Measurements from ENCODE around the gene PRSS16.
"Not testable (repeated sequence)": the region's sequence is repeated elsewhere in the genome, so short reads cannot be mapped to it uniquely, and the experiment has no call there.

The PRSS16 gene

DNA sequence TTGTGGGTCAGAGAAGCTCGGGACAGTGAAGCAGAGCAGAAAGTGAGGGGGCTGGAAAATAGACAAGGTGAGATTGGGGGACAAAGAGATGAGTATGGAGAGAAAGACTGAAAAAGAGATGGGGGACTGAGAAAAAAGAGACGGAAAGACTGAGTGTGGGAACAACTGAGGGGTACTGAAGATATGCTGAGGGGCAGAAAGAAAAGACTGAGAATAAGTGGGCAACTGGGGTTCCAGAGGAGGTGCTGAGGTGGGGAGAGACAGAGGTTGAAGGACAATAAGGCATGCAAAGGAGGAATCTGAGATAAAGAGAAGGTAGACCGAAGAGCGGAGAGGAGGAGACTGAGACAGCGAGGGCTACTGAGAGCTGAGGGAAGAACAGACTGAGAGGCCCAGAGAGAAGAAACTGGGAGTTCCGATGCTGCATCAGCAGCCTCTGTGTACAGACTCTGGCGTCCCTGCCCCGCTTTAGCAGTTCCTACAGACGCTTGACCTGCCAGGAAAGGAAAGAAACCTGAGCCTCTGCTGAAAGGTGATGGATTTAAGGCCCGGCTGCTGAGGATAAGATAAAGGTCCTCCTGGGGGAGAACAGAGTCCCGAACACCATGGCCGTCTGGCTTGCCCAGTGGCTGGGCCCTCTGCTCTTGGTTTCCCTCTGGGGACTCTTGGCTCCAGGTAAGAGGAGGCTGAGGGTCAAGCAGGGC lies at the start of gene PRSS16:
Gene PRSS16, plus strand, starts transcription at position 569 of the 704 bp plus-strand sequence. Its CDS starts 37 bp downstream, at position 606.
- ATAC-seq = no peak

GRCh38 chr6:27205375-27206278 lies 41.9 kb upstream of the PRSS16 start:
- ATAC-seq = peak in 1 of 2 donors; percentile 27

DNA sequence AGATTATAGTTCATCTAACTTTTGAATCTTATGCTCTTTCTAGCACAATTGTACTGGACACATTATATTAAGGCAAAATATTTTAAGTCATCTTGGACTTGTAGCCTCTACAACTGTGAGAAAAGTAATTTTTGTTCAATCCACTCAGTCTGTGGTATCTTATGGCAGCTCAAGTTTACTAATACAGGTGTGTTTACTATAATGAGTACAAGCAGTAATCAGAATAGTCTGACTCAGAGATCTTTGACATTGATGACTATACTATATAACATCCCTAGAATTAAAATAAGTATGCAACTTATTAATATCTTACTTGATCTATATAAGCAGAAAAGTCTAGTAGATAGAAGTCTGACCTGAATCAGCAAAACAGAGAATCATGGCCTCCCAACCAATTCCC lies 40.7 kb upstream of the PRSS16 start:
- peak in 1 of 2 donors; percentile 60 for ATAC-seq

DNA sequence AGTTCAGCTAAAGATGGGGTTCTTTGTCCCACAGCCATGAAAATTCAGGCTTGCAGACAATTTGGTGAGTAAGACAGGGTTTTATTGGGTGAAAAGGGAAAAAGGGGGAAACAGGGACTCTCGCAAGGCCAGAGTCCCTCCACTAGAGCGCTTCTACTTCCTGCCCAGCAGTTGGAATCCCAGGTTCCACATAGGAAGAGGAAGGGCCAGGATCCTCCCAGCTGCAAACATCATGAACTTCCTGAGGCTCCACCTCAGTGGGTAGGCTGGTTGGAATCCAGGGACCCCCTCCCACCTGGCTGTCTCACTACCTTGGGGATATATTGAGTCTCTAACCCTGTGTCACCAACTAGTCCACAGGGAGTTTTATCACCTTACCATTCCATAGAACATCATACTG lies 39.5 kb upstream of the PRSS16 start:
- ATAC-seq = no peak

DNA sequence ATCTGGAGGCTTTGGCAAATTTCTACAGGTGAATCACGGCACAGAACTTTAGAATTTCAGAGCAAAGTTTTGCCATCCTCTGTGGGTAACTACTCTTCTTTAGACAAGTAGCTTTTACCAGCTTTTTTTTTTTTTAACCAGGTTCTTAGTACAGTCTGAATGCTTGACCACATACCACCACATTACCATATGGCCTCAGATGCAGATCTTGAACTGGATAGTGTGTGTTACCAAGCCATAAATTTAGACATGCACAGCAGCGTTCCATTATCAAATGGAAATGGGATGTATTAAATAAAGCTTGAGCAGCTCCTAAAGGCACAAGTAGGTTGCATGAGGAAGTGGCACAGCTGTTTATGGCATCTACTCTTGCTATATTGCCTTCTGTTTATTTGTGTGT lies 38.3 kb upstream of the PRSS16 start:
- ATAC-seq = no peak

DNA sequence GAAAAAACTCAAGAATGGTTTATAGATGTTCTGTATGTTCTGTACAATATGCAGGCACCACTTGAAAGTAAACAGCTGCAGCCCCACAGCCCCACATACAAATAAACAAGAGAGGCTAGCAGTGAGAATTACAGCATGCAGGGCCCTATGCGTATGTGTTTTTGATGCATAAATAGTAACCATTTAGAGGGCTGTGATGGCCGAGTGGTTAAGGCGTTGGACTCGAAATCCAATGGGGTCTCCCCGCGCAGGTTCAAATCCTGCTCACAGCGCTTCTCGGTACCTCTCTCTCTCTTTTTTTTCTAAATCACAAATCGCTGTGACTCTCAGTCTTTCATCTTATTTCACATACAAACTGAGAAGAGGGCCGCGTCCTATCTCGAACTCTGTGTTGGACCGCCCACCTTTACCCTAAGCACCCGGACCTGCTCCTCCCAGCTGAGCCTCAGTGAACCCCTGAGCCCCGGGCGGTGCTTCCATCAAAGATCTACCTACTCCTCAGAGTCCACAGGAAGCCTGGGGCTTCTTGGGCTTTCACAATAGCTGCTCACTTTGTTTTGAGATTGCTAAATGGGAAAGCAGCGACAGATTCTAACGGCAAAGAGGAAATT lies 37.7 kb upstream of the PRSS16 start:
- ATAC-seq = no peak

DNA sequence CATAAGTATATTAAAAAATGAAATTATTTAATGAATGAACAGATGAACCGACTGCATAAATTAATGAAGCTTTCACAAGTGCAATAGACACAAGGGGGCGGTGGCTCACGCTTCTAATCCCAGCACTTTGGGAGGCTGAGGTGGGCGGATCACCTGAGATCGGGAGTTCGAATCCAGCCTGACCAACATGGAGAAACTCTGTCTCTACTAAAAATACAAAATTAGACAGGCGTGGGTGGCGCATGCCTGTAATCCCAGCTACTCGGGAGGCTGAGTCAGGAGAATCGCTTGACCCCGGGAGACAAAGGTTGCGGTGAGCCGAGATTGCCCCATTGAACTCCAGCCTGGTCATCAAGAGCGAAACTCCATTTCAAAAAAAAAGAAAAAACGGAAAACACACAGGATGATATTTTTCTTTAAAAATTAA lies 34.4 kb upstream of the PRSS16 start:
- ATAC-seq = not testable (repeated sequence)

- ATAC-seq = no peak
Observed at GRCh38 chr6:27213544-27214125, 33.9 kb upstream of the PRSS16 start.

- no peak for ATAC-seq
Observed at GRCh38 chr6:27214126-27214601, 33.3 kb upstream of the PRSS16 start.

GRCh38 chr6:27216874-27217273 lies 30.6 kb upstream of the PRSS16 start:
- no peak for ATAC-seq

- not testable (repeated sequence) for ATAC-seq
Observed at GRCh38 chr6:27222971-27223370, 24.5 kb upstream of the PRSS16 start.

DNA sequence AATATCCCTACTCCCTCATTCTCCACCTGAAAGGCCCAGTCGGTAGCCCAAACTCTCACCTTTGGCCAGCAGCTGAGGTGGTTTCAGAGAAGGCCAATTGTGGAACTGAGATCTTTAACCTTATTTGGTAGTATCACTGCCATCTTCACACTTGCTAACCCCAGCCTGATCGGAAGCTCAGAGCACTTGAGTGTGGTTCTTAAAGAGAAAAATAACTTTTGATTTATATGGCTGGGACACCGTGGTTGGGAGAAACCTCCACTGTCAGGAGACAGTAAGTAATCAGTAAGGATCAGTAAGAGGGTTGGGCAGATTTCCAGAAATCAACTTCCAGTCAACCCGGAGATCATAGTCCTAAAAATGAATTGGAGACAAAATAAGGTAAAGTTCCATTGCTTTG lies 22.8 kb upstream of the PRSS16 start:
- ATAC-seq = no peak

DNA sequence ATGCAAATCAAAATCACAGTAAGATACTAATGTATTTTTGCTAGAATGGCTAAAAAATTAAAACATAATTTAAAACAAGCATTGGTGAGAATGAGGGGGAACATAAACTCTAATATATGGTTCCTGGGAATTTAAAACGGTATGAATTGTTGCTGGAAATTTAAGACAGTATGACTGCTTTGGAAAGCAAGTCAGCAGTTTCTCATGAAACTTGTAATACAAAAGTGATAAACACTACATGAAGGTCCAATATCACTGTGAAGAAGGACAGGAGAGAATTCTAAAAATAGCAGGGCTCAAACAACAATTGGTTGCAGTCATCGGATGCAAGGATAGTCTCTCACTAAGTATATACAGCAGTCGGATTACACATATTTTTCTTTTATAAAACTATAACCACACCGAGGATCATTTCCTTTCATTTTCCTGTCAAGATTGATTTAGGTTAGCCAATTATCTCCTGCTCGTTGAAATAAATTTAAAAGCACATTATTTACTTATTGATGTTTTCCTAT lies 18.5 kb upstream of the PRSS16 start:
- ATAC-seq = no peak

GRCh38 chr6:27230758-27231111 lies 16.8 kb upstream of the PRSS16 start:
- ATAC-seq = no peak

DNA sequence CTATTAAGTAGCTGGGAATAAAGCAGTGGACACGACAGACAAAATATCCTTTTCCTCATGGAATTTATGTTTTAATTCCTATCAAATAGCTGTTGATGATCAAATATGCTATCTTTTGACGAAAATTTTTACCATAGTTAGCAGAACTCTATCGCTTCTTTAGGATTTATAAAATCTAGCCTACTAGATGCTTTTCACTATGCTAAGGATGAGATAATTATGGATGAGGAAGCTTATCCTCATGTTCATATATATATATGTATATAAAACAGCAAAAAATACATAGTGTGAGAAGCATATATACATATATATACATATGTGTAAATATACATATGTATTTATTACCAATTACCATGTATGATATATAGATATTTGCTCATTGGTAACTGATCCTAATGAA lies 12.9 kb upstream of the PRSS16 start:
- no peak for ATAC-seq

DNA sequence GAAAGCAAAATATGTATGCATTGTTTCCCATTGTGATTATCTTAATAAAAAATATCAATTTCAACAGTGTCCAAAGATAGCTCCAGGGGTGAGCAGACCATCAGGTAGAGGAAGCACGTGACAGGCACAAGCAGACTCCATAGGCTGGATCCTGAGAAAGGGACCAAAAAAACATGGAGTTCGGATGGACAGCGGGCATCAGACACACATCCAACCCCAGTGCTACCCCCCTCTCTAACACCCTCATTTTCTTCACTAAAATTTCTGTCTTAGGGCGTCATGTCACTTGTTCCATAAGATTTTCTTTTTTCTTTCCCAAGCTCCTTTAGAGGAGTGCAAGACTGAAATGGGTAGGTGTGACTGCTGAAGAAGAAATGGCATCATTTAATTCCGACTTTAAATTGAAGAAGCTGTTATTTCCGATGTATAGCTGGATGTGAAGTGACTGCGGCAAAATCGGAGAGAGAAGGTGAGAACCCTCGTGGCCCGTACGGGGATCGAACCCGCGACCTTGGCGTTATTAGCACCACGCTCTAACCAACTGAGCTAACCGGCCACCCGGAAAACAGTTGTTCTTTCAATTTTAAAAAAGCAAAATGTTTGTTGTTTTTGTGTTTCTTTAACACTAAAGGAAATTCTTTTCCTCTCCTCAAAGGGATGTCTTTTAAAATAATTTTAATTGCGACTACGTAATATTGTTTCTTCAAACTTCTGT lies 10.3 kb upstream of the PRSS16 start:
- peak; percentile 65 to 68 for ATAC-seq

GRCh38 chr6:27238010-27238983 lies 9.2 kb upstream of the PRSS16 start:
- ATAC-seq = no peak

- no peak for ATAC-seq
Observed at GRCh38 chr6:27239258-27239657, 8.2 kb upstream of the PRSS16 start.

- ATAC-seq = no peak
Observed at GRCh38 chr6:27241443-27241842, 6.1 kb upstream of the PRSS16 start.

DNA sequence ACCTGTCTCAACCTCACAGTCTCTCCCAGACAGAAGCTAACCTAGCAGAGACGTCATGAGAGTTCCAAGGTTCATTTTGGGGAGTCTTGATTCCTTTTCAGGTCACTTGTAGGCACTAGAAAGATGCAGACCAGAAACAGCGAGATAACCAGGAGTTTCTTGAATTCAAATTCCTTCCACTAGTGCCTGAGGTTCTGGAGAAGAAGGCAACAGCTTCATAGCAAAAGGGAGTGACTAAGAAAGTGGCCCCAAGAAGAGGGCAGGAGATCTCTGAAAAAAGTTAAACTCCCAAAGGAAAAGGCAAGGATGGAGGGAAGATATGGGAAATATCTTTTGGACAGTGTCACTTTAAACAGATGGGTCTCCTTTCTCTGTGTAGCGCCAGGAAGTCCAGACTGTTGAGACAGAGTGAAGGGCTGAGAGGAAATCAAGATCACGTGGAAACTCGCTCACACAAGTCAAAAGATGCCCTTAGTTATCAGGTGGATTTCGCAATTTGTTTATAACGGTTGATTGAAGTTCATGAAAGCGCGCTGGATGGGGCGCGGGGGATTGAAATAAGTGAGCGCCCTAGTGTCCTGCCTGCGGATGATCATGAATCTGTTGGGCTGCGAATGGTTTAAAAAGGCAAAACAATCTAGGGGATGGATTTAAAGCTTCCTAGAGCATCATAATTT lies 4.8 kb upstream of the PRSS16 start:
- ATAC-seq = no peak
